MCF 10A (cell line): ENCODE measurements around the gene BTF3L4. TPM values are rescaled to one million over a fixed set of nuclear protein-coding genes. Genes with fewer than 3 reads are reported as not detected.
"Not testable (repeated sequence)": the region's sequence is repeated elsewhere in the genome, so short reads cannot be mapped to it uniquely, and the experiment has no call there.

ENCODE experiments used
- BruUV-seq: library from RNA; stranded (reverse); fragments of 400-500 nt; replicated peaks from 2 replicates; lab custom pipeline; 2021; lab: Mats Ljungman, UMichigan
- CTCF ChIA-PET: fragments of 300-600 bp; sonication (Branson Sonifier 250); formaldehyde crosslinking; extraction: SDS; loops from one replicate; lab custom pipeline; 2021; ENCODE audit warnings: antibody characterized with exemption, inconsistent platforms; lab: Yijun Ruan, JAX
- POLR2A ChIA-PET: fragments of 300-600, 350-650 bp; sonication (Branson Sonifier 250); formaldehyde crosslinking; extraction: SDS; loops from one replicate; lab custom pipeline; 2020; ENCODE audit warnings: antibody characterized with exemption, inconsistent platforms; lab: Yijun Ruan, JAX
- DNase-seq: peaks from one replicate; pipeline ENCODE4 v3.0.0-alpha.2; 2018; ENCODE audit not compliant: unreplicated experiment
- H3K27ac Mint-ChIP-seq: one replicate; pipeline ENCODE4 v1.8.0; 2022; ENCODE audit warnings: mild to moderate bottlenecking, low read depth, mixed read lengths; ENCODE audit not compliant: unreplicated experiment
- H3K27me3 Mint-ChIP-seq: one replicate; pipeline ENCODE4 v1.8.0; 2022; ENCODE audit warnings: mixed read lengths; ENCODE audit not compliant: insufficient read depth, unreplicated experiment
- H3K36me3 Mint-ChIP-seq: one replicate; pipeline ENCODE4 v1.8.0; 2022; ENCODE audit warnings: mild to moderate bottlenecking, moderate library complexity, mixed read lengths; ENCODE audit not compliant: insufficient read depth, unreplicated experiment
- H3K4me1 Mint-ChIP-seq: one replicate; pipeline ENCODE4 v1.8.0; 2022; ENCODE audit warnings: mixed read lengths; ENCODE audit not compliant: insufficient read depth, unreplicated experiment
- H3K4me3 Mint-ChIP-seq: one replicate; pipeline ENCODE4 v1.8.0; 2022; ENCODE audit warnings: mild to moderate bottlenecking, moderate library complexity, mixed read lengths; ENCODE audit not compliant: unreplicated experiment
- H3K9me3 Mint-ChIP-seq: one replicate; pipeline ENCODE4 v1.8.0; 2022; ENCODE audit warnings: mixed read lengths; ENCODE audit not compliant: unreplicated experiment
- intact Hi-C: fragments of 100-400 bp; cut with micrococcal nuclease; formaldehyde crosslinking; loops from 2 replicates; pipeline ENCODE4 v1.14.1; 2022
- total RNA-seq: library from RNA; stranded (reverse); gene quantifications from 2 replicates; pipeline ENCODE4 v1.2.3, GENCODE V29; 2022
- TF ChIP-seq, protein P1 (sequence below): fragments of 200-600 bp; IDR thresholded peaks from one replicate; pipeline ENCODE4 v1.8.0; 2022; ENCODE audit warnings: antibody characterized with exemption, mild to moderate bottlenecking; ENCODE audit not compliant: unreplicated experiment

Gene BTF3L4
- total RNA-seq, 1 experiment from 2014 or later = 76.0 TPM

DNA sequence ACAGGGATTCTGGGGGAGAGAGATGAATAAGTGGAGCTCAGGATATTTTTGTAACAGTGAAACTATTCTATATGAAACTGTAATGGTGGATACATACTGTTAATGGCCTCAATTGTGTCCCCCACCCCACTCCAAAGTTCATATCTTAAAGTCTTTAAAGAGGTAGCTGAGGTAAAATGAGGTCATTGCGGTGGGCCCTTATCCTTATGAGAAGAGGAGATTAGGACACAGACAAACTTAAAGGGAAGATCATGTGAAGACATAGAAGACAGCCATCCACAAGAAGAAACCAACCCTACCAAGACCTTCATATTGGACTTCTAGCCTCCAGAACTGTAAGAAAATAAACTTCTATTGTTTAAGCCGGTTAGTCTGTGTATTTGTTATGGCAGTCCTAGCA is 10.9 kb upstream of the BTF3L4 start:
- ChIA-PET POLR2A (interaction anchor here (0.6 to 6.5 kb wide), 3 partner anchors 12 to 353 kb away, joined by 3 to 30 read pairs (median 4); partner anchors contain the start of gene KTI12), CTCF (interaction anchor here (0.6 kb wide), 1 partner anchor 1309 kb away, joined by 3 read pairs; no protein-coding TSS in a partner anchor)
- BruUV-seq = no TSS peak
- Mint-ChIP-seq H3K36me3 (peaks cover 36% of the 10 kb centered on the region), H3K27ac (no peak overlapping the region), H3K27me3 (no peaks in the 10 kb centered on the region), H3K9me3 (peaks cover 7% of the 10 kb centered on the region), H3K4me1 (peaks cover 11% of the 10 kb centered on the region), H3K4me3 (no peak overlapping the region)
- intact Hi-C loops = no loop called here
- DNase-seq = no peak
- TF ChIP-seq, protein P1, sequence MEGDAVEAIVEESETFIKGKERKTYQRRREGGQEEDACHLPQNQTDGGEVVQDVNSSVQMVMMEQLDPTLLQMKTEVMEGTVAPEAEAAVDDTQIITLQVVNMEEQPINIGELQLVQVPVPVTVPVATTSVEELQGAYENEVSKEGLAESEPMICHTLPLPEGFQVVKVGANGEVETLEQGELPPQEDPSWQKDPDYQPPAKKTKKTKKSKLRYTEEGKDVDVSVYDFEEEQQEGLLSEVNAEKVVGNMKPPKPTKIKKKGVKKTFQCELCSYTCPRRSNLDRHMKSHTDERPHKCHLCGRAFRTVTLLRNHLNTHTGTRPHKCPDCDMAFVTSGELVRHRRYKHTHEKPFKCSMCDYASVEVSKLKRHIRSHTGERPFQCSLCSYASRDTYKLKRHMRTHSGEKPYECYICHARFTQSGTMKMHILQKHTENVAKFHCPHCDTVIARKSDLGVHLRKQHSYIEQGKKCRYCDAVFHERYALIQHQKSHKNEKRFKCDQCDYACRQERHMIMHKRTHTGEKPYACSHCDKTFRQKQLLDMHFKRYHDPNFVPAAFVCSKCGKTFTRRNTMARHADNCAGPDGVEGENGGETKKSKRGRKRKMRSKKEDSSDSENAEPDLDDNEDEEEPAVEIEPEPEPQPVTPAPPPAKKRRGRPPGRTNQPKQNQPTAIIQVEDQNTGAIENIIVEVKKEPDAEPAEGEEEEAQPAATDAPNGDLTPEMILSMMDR = no peak

DNA sequence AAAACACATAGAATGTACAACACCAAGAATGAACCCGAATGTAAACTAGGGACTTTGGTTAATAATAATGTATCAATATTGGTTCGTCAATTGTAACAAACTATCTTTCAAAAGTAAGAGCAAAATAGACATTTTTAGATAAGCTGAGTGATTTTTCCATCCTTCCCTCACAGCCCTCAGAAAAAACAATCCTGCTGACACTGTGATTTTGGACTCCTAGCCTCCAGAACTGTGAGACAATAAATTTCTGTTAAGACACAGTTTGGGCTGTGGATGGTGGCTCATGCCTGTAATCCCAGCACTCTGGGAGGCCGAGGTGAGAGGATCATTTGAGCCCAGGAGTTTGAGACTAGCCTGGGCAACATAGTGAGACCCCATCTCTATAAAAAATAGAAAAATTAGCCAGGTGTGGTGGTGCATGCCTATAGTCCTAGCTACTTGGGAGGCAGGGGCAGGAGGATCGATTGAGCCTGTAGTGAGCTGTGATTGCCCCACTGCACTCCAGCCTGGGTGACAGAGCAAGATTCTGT is 10.4 kb upstream of the BTF3L4 start:
- peaks cover 11% of the 10 kb centered on the region for H3K4me1 Mint-ChIP-seq
- H3K27me3 Mint-ChIP-seq, H3K27ac Mint-ChIP-seq, BruUV-seq, H3K9me3 Mint-ChIP-seq, intact Hi-C loops, DNase-seq, H3K4me3 Mint-ChIP-seq: not testable (repeated sequence)
- POLR2A ChIA-PET = interaction anchor here (0.6 to 6.5 kb wide), 2 partner anchors 12 to 353 kb away, joined by 3 to 30 read pairs; partner anchors contain the start of gene KTI12
- H3K36me3 Mint-ChIP-seq = peaks cover 33% of the 10 kb centered on the region
- CTCF ChIA-PET = interaction anchor here (0.6 kb wide), 1 partner anchor 1309 kb away, joined by 3 read pairs; no protein-coding TSS in a partner anchor

DNA sequence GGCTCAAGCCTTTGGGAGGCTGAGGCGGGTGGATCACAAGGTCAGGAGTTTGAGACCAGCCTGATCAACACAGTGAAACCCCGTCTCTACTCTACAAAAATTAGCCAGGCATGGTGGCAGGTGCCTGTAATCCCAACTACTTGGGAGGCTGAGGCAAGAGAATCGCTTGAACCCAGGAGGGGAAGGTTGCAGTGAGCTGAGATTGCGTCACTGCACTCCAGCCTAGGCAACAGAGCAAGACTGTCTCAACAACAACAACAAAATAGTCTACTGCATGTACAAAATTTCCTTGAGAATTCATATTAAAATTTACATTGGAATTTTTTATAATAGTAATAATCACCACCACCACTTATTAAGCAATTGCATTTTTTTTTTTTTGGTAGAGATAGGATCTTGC is 6.8 kb upstream of the BTF3L4 start:
- H3K4me1 Mint-ChIP-seq = peaks cover 17% of the 10 kb centered on the region
- DNase-seq, H3K4me3 Mint-ChIP-seq, intact Hi-C loops, H3K27me3 Mint-ChIP-seq, H3K9me3 Mint-ChIP-seq, H3K27ac Mint-ChIP-seq, BruUV-seq: not testable (repeated sequence)
- ChIA-PET CTCF (interaction anchor here (1.3 to 1.7 kb wide), 2 partner anchors 10 to 15 kb away, joined by 4 to 5 read pairs; no protein-coding TSS in a partner anchor), POLR2A (interaction anchor here (1.2 to 1.7 kb wide), 2 partner anchors 10 to 16 kb away, joined by 4 to 17 read pairs; partner anchors contain the start of gene KTI12)
- peaks cover 33% of the 10 kb centered on the region for H3K36me3 Mint-ChIP-seq

DNA sequence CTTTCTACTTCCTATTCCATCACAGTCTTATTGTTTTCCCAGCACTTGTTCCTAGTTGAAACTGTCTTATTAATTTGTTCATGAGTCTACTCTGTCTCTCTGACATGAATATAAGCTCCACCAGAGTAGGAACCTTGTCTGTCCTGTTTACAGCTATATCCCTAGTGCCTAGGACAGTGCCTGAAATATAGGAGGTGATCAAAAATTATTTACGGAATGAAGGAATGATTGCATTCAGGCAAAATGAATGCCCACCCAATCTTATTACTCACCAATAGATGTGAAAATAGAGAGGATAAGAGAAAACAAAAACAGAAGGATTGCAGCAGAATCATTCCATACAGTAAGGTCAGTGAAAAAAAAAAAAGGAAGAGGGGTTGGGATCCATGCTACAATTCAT is 2.2 kb upstream of the BTF3L4 start:
- DNase-seq = no peak
- Mint-ChIP-seq H3K4me1 (peaks cover 25% of the 10 kb centered on the region), H3K4me3 (peak overlapping the region; percentile 97), H3K36me3 (peaks cover 16% of the 10 kb centered on the region), H3K27ac (peak overlapping the region; percentile 99), H3K27me3 (no peaks in the 10 kb centered on the region), H3K9me3 (no peaks in the 10 kb centered on the region)
- ChIA-PET CTCF (interaction anchor here (0.6 to 1.2 kb wide), 5 partner anchors 10 to 114 kb away, joined by 3 to 4 read pairs (median 3); no protein-coding TSS in a partner anchor), POLR2A (interaction anchor here (0.6 to 5.2 kb wide), 10 partner anchors 10 to 351 kb away, joined by 3 to 73 read pairs (median 6); partner anchors contain the start of genes KTI12, ORC1 and PRPF38A)
- intact Hi-C loops = no loop called here
- BruUV-seq = no TSS peak
- TF ChIP-seq, protein P1 = no peak
